Measurements from ENCODE around the gene TNFRSF1B.

- TF ChIP-seq, protein P1, sequence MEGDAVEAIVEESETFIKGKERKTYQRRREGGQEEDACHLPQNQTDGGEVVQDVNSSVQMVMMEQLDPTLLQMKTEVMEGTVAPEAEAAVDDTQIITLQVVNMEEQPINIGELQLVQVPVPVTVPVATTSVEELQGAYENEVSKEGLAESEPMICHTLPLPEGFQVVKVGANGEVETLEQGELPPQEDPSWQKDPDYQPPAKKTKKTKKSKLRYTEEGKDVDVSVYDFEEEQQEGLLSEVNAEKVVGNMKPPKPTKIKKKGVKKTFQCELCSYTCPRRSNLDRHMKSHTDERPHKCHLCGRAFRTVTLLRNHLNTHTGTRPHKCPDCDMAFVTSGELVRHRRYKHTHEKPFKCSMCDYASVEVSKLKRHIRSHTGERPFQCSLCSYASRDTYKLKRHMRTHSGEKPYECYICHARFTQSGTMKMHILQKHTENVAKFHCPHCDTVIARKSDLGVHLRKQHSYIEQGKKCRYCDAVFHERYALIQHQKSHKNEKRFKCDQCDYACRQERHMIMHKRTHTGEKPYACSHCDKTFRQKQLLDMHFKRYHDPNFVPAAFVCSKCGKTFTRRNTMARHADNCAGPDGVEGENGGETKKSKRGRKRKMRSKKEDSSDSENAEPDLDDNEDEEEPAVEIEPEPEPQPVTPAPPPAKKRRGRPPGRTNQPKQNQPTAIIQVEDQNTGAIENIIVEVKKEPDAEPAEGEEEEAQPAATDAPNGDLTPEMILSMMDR (IDR thresholded peaks at IDR 0.05) = peak; percentile 85 to 98 (median 96)
- TF ChIP-seq POLR2A (IDR thresholded peaks at IDR 0.05) = no peak
Observed at GRCh38 chr1:12208764-12209494, 42.1 kb downstream of the TNFRSF1B start.
